Endothelial cell of umbilical vein (primary cell): ENCODE results near the gene ALG2. TPM values are rescaled to one million over a fixed set of nuclear protein-coding genes. Genes with fewer than 3 reads are reported as not detected.

ENCODE experiments used
- BruUV-seq: library from RNA; stranded (reverse); fragments of 400-500 nt; replicated peaks from 2 replicates; lab custom pipeline; 2021; lab: Mats Ljungman, UMichigan
- CTCF ChIA-PET: fragments of 300-600, 350-600 bp; sonication (Branson Sonifier 250); formaldehyde crosslinking; loops from one replicate; lab custom pipeline; 2021; ENCODE audit warnings: antibody characterized with exemption, inconsistent platforms; lab: Charles Lee
- POLR2A ChIA-PET: fragments of 300-600, 350-600 bp; sonication (Branson Sonifier 250); formaldehyde crosslinking; loops from one replicate; lab custom pipeline; 2021; ENCODE audit warnings: antibody characterized with exemption, inconsistent platforms; lab: Charles Lee
- DNase-seq: peaks from one replicate; pipeline ENCODE4 v3.0.0-alpha.2; 2011; ENCODE audit warnings: low read depth, low spot score
- FAIRE-seq: peaks from 2 replicates; lab custom pipeline; 2011; peaks lifted over from hg19 to GRCh38; lab: Jason Lieb, UNC
- H2AFZ ChIP-seq: 2 replicates; pipeline ENCODE4 v1.6.0; 2012; ENCODE audit warnings: low read depth, low read length, control low read depth, inconsistent platforms
- H3K27ac ChIP-seq: 2 replicates; pipeline ENCODE4 v1.5.1; 2011; ENCODE audit warnings: low read depth, mild to moderate bottlenecking, control low read depth, low read length, moderate library complexity; ENCODE audit not compliant: insufficient read depth
- H3K27me3 ChIP-seq, 2 experiments: 2 replicates each; pipeline versions ENCODE4 v1.6.0 to v1.6.1; 2011; ENCODE audit warnings: low read length in 2 of 2, mixed read lengths in 1 of 2; ENCODE audit not compliant: control insufficient read depth in 2 of 2, insufficient read depth in 2 of 2
- H3K36me3 ChIP-seq, 2 experiments: 2 replicates in 1 of 2; 3 replicates in 1 of 2; pipeline ENCODE4 v1.5.1; 2011; ENCODE audit warnings: low read length in 2 of 2, mild to moderate bottlenecking in 1 of 2, moderate library complexity in 1 of 2; ENCODE audit not compliant: control insufficient read depth in 2 of 2, insufficient read depth in 2 of 2; ENCODE audit errors: extremely low read depth in 1 of 2
- H3K4me1 ChIP-seq: 3 replicates; pipeline ENCODE4 v1.5.1; 2011; ENCODE audit warnings: mild to moderate bottlenecking, low read length; ENCODE audit not compliant: control insufficient read depth, insufficient read depth; ENCODE audit errors: extremely low read depth
- H3K4me2 ChIP-seq: 2 replicates; pipeline ENCODE4 v1.6.1; 2011; ENCODE audit warnings: low read length, control low read depth, mixed read lengths; ENCODE audit not compliant: insufficient read depth
- H3K4me3 ChIP-seq, 3 experiments: fragments of 200-600 bp in 1 of 3; sonication (generic), shearing (Covaris generic) in 1 of 3; replicated peaks in 1 of 3; 2 replicates each; pipeline ENCODE4 v1.5.1; 2011 to 2016; ENCODE audit warnings: control low read depth in 3 of 3, low read length in 3 of 3, mild to moderate bottlenecking in 2 of 3, inconsistent platforms in 1 of 3, low read depth in 1 of 3, moderate library complexity in 1 of 3; ENCODE audit not compliant: insufficient read depth in 1 of 3
- H3K79me2 ChIP-seq: 2 replicates; pipeline ENCODE4 v1.6.0; 2012; ENCODE audit warnings: low read length, inconsistent platforms; ENCODE audit not compliant: control insufficient read depth, insufficient read depth
- H3K9ac ChIP-seq: replicated peaks from 2 replicates; pipeline ENCODE3; 2011; ENCODE audit warnings: low read length, control low read depth; ENCODE audit not compliant: insufficient read depth; ENCODE audit errors: extremely low read depth
- H3K9me1 ChIP-seq: replicated peaks from 3 replicates; pipeline ENCODE4 v1.6.0; 2011; ENCODE audit warnings: mild to moderate bottlenecking, low read length; ENCODE audit not compliant: control insufficient read depth, insufficient read depth; ENCODE audit errors: extremely low read depth
- H3K9me3 ChIP-seq: replicated peaks from 2 replicates; pipeline ENCODE4 v1.5.1; 2012; ENCODE audit warnings: low read length, inconsistent platforms; ENCODE audit not compliant: control insufficient read depth, insufficient read depth
- H4K20me1 ChIP-seq: replicated peaks from 2 replicates; pipeline ENCODE3; 2011; ENCODE audit warnings: mild to moderate bottlenecking, low read length; ENCODE audit not compliant: control insufficient read depth, insufficient read depth; ENCODE audit errors: extremely low read depth
- CTCF ChIP-seq, 2 donors: IDR thresholded peaks; 1 replicate in 1 of 2; 2 replicates in 1 of 2; pipeline ENCODE4 v1.5.1; 2011; ENCODE audit warnings: low read length in 2 of 2, mild to moderate bottlenecking in 2 of 2, moderate library complexity in 2 of 2, control low read depth in 1 of 2, inconsistent platforms in 1 of 2, low read depth in 1 of 2; ENCODE audit not compliant: insufficient read depth in 1 of 2; ENCODE audit errors: extremely low read depth in 1 of 2
- EZH2 ChIP-seq: IDR thresholded peaks from 2 replicates; pipeline ENCODE4 v1.6.1; 2012; ENCODE audit warnings: borderline replicate concordance, low read depth, mild to moderate bottlenecking, moderate library complexity, low read length, inconsistent platforms; ENCODE audit not compliant: severe bottlenecking
- FOS ChIP-seq: IDR thresholded peaks from 2 replicates; pipeline ENCODE4 v1.6.1; 2011; ENCODE audit warnings: mild to moderate bottlenecking, low read length, moderate library complexity, borderline replicate concordance; ENCODE audit not compliant: insufficient read depth
- GATA2 ChIP-seq: IDR thresholded peaks from 2 replicates; pipeline ENCODE4 v1.7.0; 2011; ENCODE audit warnings: low read depth, mild to moderate bottlenecking, moderate library complexity, mixed read lengths, low read length; ENCODE audit not compliant: insufficient read length, insufficient read depth
- JUN ChIP-seq: IDR thresholded peaks from 2 replicates; pipeline ENCODE4 v1.6.1; 2011; ENCODE audit warnings: borderline replicate concordance, low read depth; ENCODE audit not compliant: insufficient read length, insufficient read depth
- MYC ChIP-seq: IDR thresholded peaks from one replicate; pipeline ENCODE4 v1.6.1; 2011; ENCODE audit warnings: mild to moderate bottlenecking, low read depth, low read length
- POLR2A ChIP-seq: IDR thresholded peaks from 2 replicates; pipeline ENCODE4 v1.6.1; 2012; ENCODE audit warnings: low read depth, mild to moderate bottlenecking, control low read depth, low read length
- POLR2AphosphoS5 ChIP-seq: IDR thresholded peaks from 2 replicates; pipeline ENCODE4 v1.6.1; 2012; ENCODE audit warnings: low read depth, mild to moderate bottlenecking, control low read depth, low read length, moderate library complexity; ENCODE audit not compliant: insufficient read depth
- dilution Hi-C: fragments of 300-500 bp; cut with MboI; formaldehyde crosslinking; loops from one replicate; pipeline ENCODE4 v1.15.0; 2019; ENCODE audit warnings: low sequenced_read_pairs; ENCODE audit not compliant: extremely low pct_ligation_motif_present
- intact Hi-C: fragments of 100-400 bp; cut with micrococcal nuclease; formaldehyde crosslinking; loops from one replicate; pipeline ENCODE4 v1.10.0; 2022
- polyA plus RNA-seq, 4 experiments: library from polyadenylated mRNA; depleted of rRNA in 3 of 4; stranded (reverse) in 3 of 4; unstranded in 1 of 4; fragments of >200 nt; gene quantifications; 2 replicates each; pipeline versions ENCODE4 v1.2.1 to v1.2.3, GENCODE V29; 2011 to 2012; ENCODE audit warnings: missing spikeins in 1 of 4
- total RNA-seq: library from RNA; stranded (reverse); gene quantifications from 2 replicates; pipeline ENCODE4 v1.2.3, GENCODE V29; 2021
- TF ChIP-seq, protein P1 (sequence below): IDR thresholded peaks from 2 replicates; pipeline ENCODE4 v1.6.1; 2011; ENCODE audit not compliant: insufficient read depth, insufficient read length

Gene ALG2
- total and polyA plus RNA-seq, 2 donors (not counting 3 experiments of a cell fraction or from before 2014, with no cell fraction given), result 32.4 to 40.7 TPM

- H3K4me2 ChIP-seq, result no peak overlapping the region
- peaks cover 20% of the 10 kb centered on the region for H3K4me1 ChIP-seq
- H3K79me2 ChIP-seq, result no peaks in the 10 kb centered on the region
- dilution Hi-C loops, result no loop called here
- H3K9ac ChIP-seq, result no peak overlapping the region
- ChIA-PET CTCF (interaction anchor here (0.8 to 2.7 kb wide), 4 partner anchors 23 to 745 kb away, joined by 3 to 16 read pairs (median 9); no protein-coding TSS in a partner anchor), POLR2A (no interaction called here)
- no TSS peak for BruUV-seq
- H3K27ac ChIP-seq, result no peak overlapping the region
- no peaks in the 10 kb centered on the region for H3K36me3 ChIP-seq
- H4K20me1 ChIP-seq, result no peaks in the 10 kb centered on the region
- TF ChIP-seq CTCF (IDR thresholded peaks at IDR 0.05; ENCODE audit: extremely low read depth in 1 of 2, insufficient read depth in 1 of 2, low read depth in 1 of 2, low read length in 2 of 2) (peak; percentile 89 to 91), EZH2 (no peak)
- FAIRE-seq (peak; percentile 81), DNase-seq (peak; percentile 75)
- H3K27me3 ChIP-seq, result no peaks in the 10 kb centered on the region
- intact Hi-C loops, result loop anchor here (1.0 to 5.0 kb wide), 7 partner anchors 82 to 1056 kb away; partner anchors contain the start of gene STX17
- H3K9me1 ChIP-seq, result no peaks in the 10 kb centered on the region
- peak overlapping the region; percentile 45 for H2AFZ ChIP-seq
- no peaks in the 10 kb centered on the region for H3K9me3 ChIP-seq
- H3K4me3 ChIP-seq, result no peak overlapping the region
These were observed 44.7 kb upstream of the ALG2 start for GRCh38 chr9:99266255-99267023.

GRCh38 chr9:99265691-99266090 is 43.9 kb upstream of the ALG2 start:
- Histone ChIP-seq H3K4me1 (peaks cover 20% of the 10 kb centered on the region), H3K27me3 (no peaks in the 10 kb centered on the region), H2AFZ (no peak overlapping the region), H3K27ac (no peak overlapping the region), H3K9me1 (no peaks in the 10 kb centered on the region), H3K36me3 (no peaks in the 10 kb centered on the region), H3K4me3 (no peak overlapping the region), H3K79me2 (no peaks in the 10 kb centered on the region), H4K20me1 (no peaks in the 10 kb centered on the region), H3K4me2 (no peak overlapping the region), H3K9me3 (no peaks in the 10 kb centered on the region), H3K9ac (no peak overlapping the region)
- TF ChIP-seq GATA2 (no peak), POLR2A (no peak), EZH2 (no peak), POLR2AphosphoS5 (no peak), FOS (no peak), MYC (no peak), JUN (no peak), CTCF (IDR thresholded peaks at IDR 0.05; ENCODE audit: extremely low read depth in 1 of 2, insufficient read depth in 1 of 2, low read depth in 1 of 2, low read length in 2 of 2) (no peak)
- TF ChIP-seq, protein P1, sequence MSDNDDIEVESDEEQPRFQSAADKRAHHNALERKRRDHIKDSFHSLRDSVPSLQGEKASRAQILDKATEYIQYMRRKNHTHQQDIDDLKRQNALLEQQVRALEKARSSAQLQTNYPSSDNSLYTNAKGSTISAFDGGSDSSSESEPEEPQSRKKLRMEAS, result no peak
- CTCF ChIA-PET, result interaction anchor here (0.8 to 2.7 kb wide), 7 partner anchors 22 to 746 kb away, joined by 3 to 16 read pairs (median 3); no protein-coding TSS in a partner anchor
- DNase-seq (no peak), FAIRE-seq (no peak)
- no TSS peak for BruUV-seq
- intact Hi-C loops, result loop anchor here (1.0 to 5.0 kb wide), 8 partner anchors 81 to 1057 kb away; partner anchors contain the start of gene STX17
- POLR2A ChIA-PET, result no interaction called here
- dilution Hi-C loops, result no loop called here
